Measurements from ENCODE around the gene TDRD3.

The TDRD3 gene

DNA sequence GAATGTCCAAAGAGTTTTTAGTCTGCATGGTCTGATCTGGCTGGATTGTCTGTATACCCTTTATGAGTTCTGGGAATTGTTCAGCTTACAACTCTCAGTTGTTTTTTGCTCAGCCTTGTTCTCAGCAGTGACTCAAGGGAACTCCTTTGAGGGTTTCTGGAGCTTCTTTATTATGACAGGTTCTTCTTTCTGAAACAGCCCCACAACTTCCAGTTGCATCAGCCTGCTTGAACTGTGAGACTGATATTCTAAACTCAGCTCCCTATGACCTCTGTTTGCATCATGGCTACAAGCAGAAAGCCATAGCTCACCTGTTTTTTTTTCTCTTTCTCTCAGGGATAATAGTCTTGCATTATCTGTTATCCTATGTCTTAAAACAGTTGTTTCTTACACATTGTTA, 85.0 kb downstream of the TDRD3 start:
- no peaks in the 10 kb centered on the region for H3K27me3 ChIP-seq (ENCODE audit: insufficient read depth, low read length, poor library complexity)
- H2AFZ ChIP-seq (ENCODE audit: low read depth, low read length) = no peak overlapping the region
- H3K79me2 ChIP-seq (ENCODE audit: insufficient read depth, low read length) = 0 out of 2 replicates have a peak, but pooled peaks cover 2% of the 10 kb centered on the region
- TF ChIP-seq, protein P1, sequence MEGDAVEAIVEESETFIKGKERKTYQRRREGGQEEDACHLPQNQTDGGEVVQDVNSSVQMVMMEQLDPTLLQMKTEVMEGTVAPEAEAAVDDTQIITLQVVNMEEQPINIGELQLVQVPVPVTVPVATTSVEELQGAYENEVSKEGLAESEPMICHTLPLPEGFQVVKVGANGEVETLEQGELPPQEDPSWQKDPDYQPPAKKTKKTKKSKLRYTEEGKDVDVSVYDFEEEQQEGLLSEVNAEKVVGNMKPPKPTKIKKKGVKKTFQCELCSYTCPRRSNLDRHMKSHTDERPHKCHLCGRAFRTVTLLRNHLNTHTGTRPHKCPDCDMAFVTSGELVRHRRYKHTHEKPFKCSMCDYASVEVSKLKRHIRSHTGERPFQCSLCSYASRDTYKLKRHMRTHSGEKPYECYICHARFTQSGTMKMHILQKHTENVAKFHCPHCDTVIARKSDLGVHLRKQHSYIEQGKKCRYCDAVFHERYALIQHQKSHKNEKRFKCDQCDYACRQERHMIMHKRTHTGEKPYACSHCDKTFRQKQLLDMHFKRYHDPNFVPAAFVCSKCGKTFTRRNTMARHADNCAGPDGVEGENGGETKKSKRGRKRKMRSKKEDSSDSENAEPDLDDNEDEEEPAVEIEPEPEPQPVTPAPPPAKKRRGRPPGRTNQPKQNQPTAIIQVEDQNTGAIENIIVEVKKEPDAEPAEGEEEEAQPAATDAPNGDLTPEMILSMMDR (IDR thresholded peaks at IDR 0.05; ENCODE audit: borderline replicate concordance, extremely low read depth, low read length, poor library complexity, severe bottlenecking) = no peak
- no peak for TF ChIP-seq EZH2 (IDR thresholded peaks at IDR 0.05; ENCODE audit: borderline replicate concordance, low read depth, low read length, severe bottlenecking)
- H3K4me3 ChIP-seq (ENCODE audit: low read depth in 1 of 2, low read length in 2 of 2) = no peak overlapping the region
- ATAC-seq (ENCODE audit: insufficient read depth, low read depth) (no peak; the same call in 2 of the 3 replicates), DNase-seq (no peak)
- no peaks in the 10 kb centered on the region for H3K4me1 ChIP-seq (ENCODE audit: insufficient read depth, low read length)
- no peak overlapping the region for H3K9ac ChIP-seq (ENCODE audit: low read depth, low read length)
- H3K27ac ChIP-seq (ENCODE audit: low read length) = no peak overlapping the region
- H4K20me1 ChIP-seq (ENCODE audit: insufficient read depth, low read length) = no peaks in the 10 kb centered on the region
- no peaks in the 10 kb centered on the region for H3K9me3 ChIP-seq (ENCODE audit: insufficient read depth, low read length, severe bottlenecking)
- H3K4me2 ChIP-seq (ENCODE audit: insufficient read depth, low read length) = no peak overlapping the region
- H3K36me3 ChIP-seq (ENCODE audit: insufficient read depth, low read length) = peaks cover 21% of the 10 kb centered on the region; the same call in 1 of the 2 replicates

DNA sequence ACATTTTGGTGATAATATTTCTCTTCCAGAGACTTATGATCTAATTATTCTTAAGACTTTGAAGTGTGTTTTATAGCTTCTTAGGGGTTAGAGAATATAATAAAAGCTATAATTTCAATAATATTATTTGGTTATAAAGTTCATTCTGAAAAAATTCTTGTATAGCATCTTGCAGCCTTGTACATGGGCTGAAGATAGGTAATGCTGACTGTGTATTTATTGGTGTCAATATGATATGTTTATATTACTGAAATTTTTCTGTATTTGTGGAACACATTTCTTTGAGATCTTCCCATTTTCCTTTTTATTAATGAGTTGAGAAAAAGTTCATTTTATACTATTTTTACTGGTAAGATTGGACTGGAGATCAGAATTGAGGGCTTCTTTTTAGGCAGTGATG, 87.8 kb downstream of the TDRD3 start:
- TF ChIP-seq, protein P1 (IDR thresholded peaks at IDR 0.05; ENCODE audit: borderline replicate concordance, extremely low read depth, low read length, poor library complexity, severe bottlenecking) = no peak
- Histone ChIP-seq H3K9ac (ENCODE audit: low read depth, low read length) (no peak overlapping the region), H3K4me3 (ENCODE audit: low read depth in 1 of 2, low read length in 2 of 2) (no peak overlapping the region), H3K4me2 (ENCODE audit: insufficient read depth, low read length) (no peak overlapping the region), H3K27ac (ENCODE audit: low read length) (no peak overlapping the region), H3K27me3 (ENCODE audit: insufficient read depth, low read length, poor library complexity) (no peaks in the 10 kb centered on the region), H3K79me2 (ENCODE audit: insufficient read depth, low read length) (0 out of 2 replicates have a peak, but pooled peaks cover 2% of the 10 kb centered on the region), H3K4me1 (ENCODE audit: insufficient read depth, low read length) (no peaks in the 10 kb centered on the region), H4K20me1 (ENCODE audit: insufficient read depth, low read length) (no peaks in the 10 kb centered on the region), H3K9me3 (ENCODE audit: insufficient read depth, low read length, severe bottlenecking) (peaks cover 4% of the 10 kb centered on the region), H3K36me3 (ENCODE audit: insufficient read depth, low read length) (peaks cover 32% of the 10 kb centered on the region), H2AFZ (ENCODE audit: low read depth, low read length) (no peak overlapping the region)
- DNase-seq (no peak), ATAC-seq (ENCODE audit: insufficient read depth, low read depth) (no peak)

DNA sequence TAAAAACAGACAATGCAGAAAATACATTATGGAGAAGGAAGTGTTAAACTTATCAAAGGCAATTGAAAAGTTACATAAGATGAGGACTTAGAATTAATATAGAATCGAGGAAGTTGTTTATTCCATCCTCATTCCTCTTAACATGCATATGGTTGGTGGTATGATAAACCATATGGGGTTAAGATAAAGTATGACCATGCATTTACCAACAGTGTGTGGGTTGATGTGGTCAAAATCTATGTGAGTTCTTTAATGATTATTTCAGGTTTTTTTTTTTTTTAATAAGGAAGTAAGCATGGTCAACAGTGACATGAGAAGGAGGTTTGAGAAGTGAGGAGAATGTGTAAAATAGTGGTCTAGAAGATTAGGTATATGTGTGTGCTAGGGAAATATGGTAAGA, 94.5 kb downstream of the TDRD3 start:
- no peaks in the 10 kb centered on the region for H3K27me3 ChIP-seq (ENCODE audit: insufficient read depth, low read length, poor library complexity)
- H3K9me3 ChIP-seq (ENCODE audit: insufficient read depth, low read length, severe bottlenecking) = peaks cover 6% of the 10 kb centered on the region
- H3K4me3 ChIP-seq (ENCODE audit: low read depth in 1 of 2, low read length in 2 of 2) = no peak overlapping the region
- H4K20me1 ChIP-seq (ENCODE audit: insufficient read depth, low read length) = no peaks in the 10 kb centered on the region
- no peaks in the 10 kb centered on the region for H3K4me1 ChIP-seq (ENCODE audit: insufficient read depth, low read length)
- H3K4me2 ChIP-seq (ENCODE audit: insufficient read depth, low read length) = no peak overlapping the region
- DNase-seq (no peak), ATAC-seq (ENCODE audit: insufficient read depth, low read depth) (no peak)
- H3K79me2 ChIP-seq (ENCODE audit: insufficient read depth, low read length) = no peaks in the 10 kb centered on the region
- H3K27ac ChIP-seq (ENCODE audit: low read length) = no peak overlapping the region
- H3K9ac ChIP-seq (ENCODE audit: low read depth, low read length) = no peak overlapping the region
- H3K36me3 ChIP-seq (ENCODE audit: insufficient read depth, low read length) = peaks cover 35% of the 10 kb centered on the region
- TF ChIP-seq EZH2 (IDR thresholded peaks at IDR 0.05; ENCODE audit: borderline replicate concordance, low read depth, low read length, severe bottlenecking) = no peak
- TF ChIP-seq, protein P1 (IDR thresholded peaks at IDR 0.05; ENCODE audit: borderline replicate concordance, extremely low read depth, low read length, poor library complexity, severe bottlenecking) = no peak
- no peak overlapping the region for H2AFZ ChIP-seq (ENCODE audit: low read depth, low read length)

DNA sequence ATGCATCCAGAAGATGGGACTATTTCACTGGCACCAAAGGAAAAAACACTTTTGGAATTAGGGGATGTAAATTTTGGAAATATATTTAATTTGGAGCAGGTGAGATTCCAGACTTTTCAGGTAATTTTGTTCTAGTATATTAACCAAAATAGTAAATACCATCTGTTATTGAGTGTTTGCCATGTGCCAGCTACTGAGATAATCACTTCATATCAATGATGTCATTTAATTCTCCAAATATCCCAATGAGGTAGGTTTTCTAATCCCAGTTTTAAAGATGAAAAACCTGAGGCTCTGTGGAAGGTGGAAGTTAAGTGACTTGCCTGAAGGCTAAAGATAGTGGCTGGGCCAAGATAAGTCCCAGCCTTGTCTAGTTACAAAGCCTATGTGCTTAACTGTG, 95.2 kb downstream of the TDRD3 start:
- TF ChIP-seq, protein P1 (IDR thresholded peaks at IDR 0.05; ENCODE audit: borderline replicate concordance, extremely low read depth, low read length, poor library complexity, severe bottlenecking) = no peak
- TF ChIP-seq EZH2 (IDR thresholded peaks at IDR 0.05; ENCODE audit: borderline replicate concordance, low read depth, low read length, severe bottlenecking) = no peak
- Histone ChIP-seq H3K27me3 (ENCODE audit: insufficient read depth, low read length, poor library complexity) (no peaks in the 10 kb centered on the region), H4K20me1 (ENCODE audit: insufficient read depth, low read length) (no peaks in the 10 kb centered on the region), H3K9ac (ENCODE audit: low read depth, low read length) (no peak overlapping the region), H3K4me1 (ENCODE audit: insufficient read depth, low read length) (no peaks in the 10 kb centered on the region), H2AFZ (ENCODE audit: low read depth, low read length) (no peak overlapping the region), H3K4me3 (ENCODE audit: low read depth in 1 of 2, low read length in 2 of 2) (no peak overlapping the region), H3K36me3 (ENCODE audit: insufficient read depth, low read length) (peaks cover 35% of the 10 kb centered on the region), H3K9me3 (ENCODE audit: insufficient read depth, low read length, severe bottlenecking) (peaks cover 9% of the 10 kb centered on the region), H3K27ac (ENCODE audit: low read length) (no peak overlapping the region), H3K79me2 (ENCODE audit: insufficient read depth, low read length) (no peaks in the 10 kb centered on the region), H3K4me2 (ENCODE audit: insufficient read depth, low read length) (no peak overlapping the region)
- no peak for ATAC-seq (ENCODE audit: insufficient read depth, low read depth)
- DNase-seq = no peak

Measured in DND-41 (cell line).